Measurements from ENCODE around the gene PCNT. TPM values are rescaled to one million over a fixed set of nuclear protein-coding genes. Genes with fewer than 3 reads are reported as not detected.

PCNT gene
- total RNA-seq, 1 experiment from 2014 or later: 39.6 TPM

- H2BK120ac ChIP-seq (ENCODE audit: low read depth, low read length, poor library complexity, severe bottlenecking): no peak overlapping the region
- H2AFZ ChIP-seq (ENCODE audit: low read length): no peak overlapping the region
- H2BK20ac ChIP-seq (ENCODE audit: low read depth, low read length, poor library complexity, severe bottlenecking): no peak overlapping the region
- H3K27me3 ChIP-seq (ENCODE audit: insufficient read depth, low read length): no peaks in the 10 kb centered on the region
- H4K20me1 ChIP-seq (ENCODE audit: control insufficient read depth, insufficient read depth, insufficient read length): peaks cover 3% of the 10 kb centered on the region
- no peaks in the 10 kb centered on the region for H3K23me2 ChIP-seq (ENCODE audit: insufficient read length, low read depth, low read length, poor library complexity, severe bottlenecking)
- DNase-seq: no peak
- H3K9me3 Mint-ChIP-seq: peaks cover 3 to 4% of the 10 kb centered on the region in 2 experiments
- H2AK5ac ChIP-seq (ENCODE audit: insufficient read length, low read length): no peak overlapping the region
- H3K27ac Mint-ChIP-seq: peak overlapping the region in 2 of 3 experiments; percentile 50 to 89; a peak in 3 of 7 replicates
- no peak overlapping the region for H3K56ac ChIP-seq (ENCODE audit: insufficient read length, low read depth, low read length)
- H4K5ac ChIP-seq (ENCODE audit: insufficient read length, low read depth, low read length): no peak overlapping the region
- peaks cover 2% of the 10 kb centered on the region; the same call in 1 of the 2 replicates for H3K4me1 ChIP-seq (ENCODE audit: insufficient read depth, low read length)
- peaks cover 20 to 31% of the 10 kb centered on the region in 2 experiments for H3K4me1 Mint-ChIP-seq
- no peak overlapping the region for H3K23ac ChIP-seq (ENCODE audit: insufficient read length, low read depth, low read length)
- WGBS (ENCODE audit: extremely low coverage, insufficient read length, low lambda C conversion rate): no CpG with 5 or more reads among the region's 14 CpGs
- no peak overlapping the region for H3K4me2 ChIP-seq (ENCODE audit: insufficient read depth, insufficient read length, low read length)
- no peak overlapping the region for H3K4me3 Mint-ChIP-seq
- no peak overlapping the region for H3K18ac ChIP-seq (ENCODE audit: insufficient read length, low read depth, low read length)
- no peak overlapping the region for H3K9ac ChIP-seq (ENCODE audit: extremely low read depth, insufficient read length, low read length)
- H3K9me3 ChIP-seq (ENCODE audit: control insufficient read depth, low read depth, low read length): no peaks in the 10 kb centered on the region
- no peak for TF ChIP-seq CTCF (conservative IDR thresholded peaks at IDR 0.05)
- no peak overlapping the region for H4K91ac ChIP-seq (ENCODE audit: insufficient read length, low read depth, low read length)
- no peak overlapping the region for H2BK12ac ChIP-seq (ENCODE audit: insufficient read length, low read depth, low read length)
- no peak overlapping the region for H3K4ac ChIP-seq (ENCODE audit: low read depth, low read length)
- H3T11ph ChIP-seq (ENCODE audit: low read length): no peak overlapping the region
- H3K27ac ChIP-seq (ENCODE audit: insufficient read length, low read depth, low read length): no peak overlapping the region
- H3K79me1 ChIP-seq (ENCODE audit: insufficient read depth, low read depth, low read length, poor library complexity, severe bottlenecking): no peaks in the 10 kb centered on the region
- H2BK5ac ChIP-seq (ENCODE audit: insufficient read length, low read length): no peak overlapping the region
- H3K79me2 ChIP-seq (ENCODE audit: insufficient read depth, low read length): peaks cover 3% of the 10 kb centered on the region; the same call in 1 of the 2 replicates
- peaks cover 16 to 22% (median 16%) of the 10 kb centered on the region in 3 experiments for H3K36me3 Mint-ChIP-seq (ENCODE audit: insufficient read depth in 1 of 3, low read depth in 3 of 3)
- no peak overlapping the region for H4K8ac ChIP-seq (replicated peaks; ENCODE audit: insufficient read length, low read depth, low read length)
- no peak overlapping the region for H2BK15ac ChIP-seq (ENCODE audit: low read depth, low read length)
- H3K14ac ChIP-seq (ENCODE audit: insufficient read depth, low read length): no peak overlapping the region
- H3K27me3 Mint-ChIP-seq (ENCODE audit: low read depth): no peaks in the 10 kb centered on the region
Observed at GRCh38 chr21:46376856-46377453, 53.0 kb downstream of the PCNT start.

Measured in H9 (cell line).